GM18867 (cell line): ENCODE measurements around the gene RAX.
"Not testable (repeated sequence)": the region's sequence is repeated elsewhere in the genome, so short reads cannot be mapped to it uniquely, and the experiment has no call there.

ENCODE experiments used
- ATAC-seq: cut with Tn5 transposase; IDR thresholded peaks from one replicate; pipeline ENCODE4 v1.9.1; 2021; ENCODE audit warnings: mild to moderate bottlenecking, moderate library complexity; ENCODE audit not compliant: unreplicated experiment

Gene RAX

DNA sequence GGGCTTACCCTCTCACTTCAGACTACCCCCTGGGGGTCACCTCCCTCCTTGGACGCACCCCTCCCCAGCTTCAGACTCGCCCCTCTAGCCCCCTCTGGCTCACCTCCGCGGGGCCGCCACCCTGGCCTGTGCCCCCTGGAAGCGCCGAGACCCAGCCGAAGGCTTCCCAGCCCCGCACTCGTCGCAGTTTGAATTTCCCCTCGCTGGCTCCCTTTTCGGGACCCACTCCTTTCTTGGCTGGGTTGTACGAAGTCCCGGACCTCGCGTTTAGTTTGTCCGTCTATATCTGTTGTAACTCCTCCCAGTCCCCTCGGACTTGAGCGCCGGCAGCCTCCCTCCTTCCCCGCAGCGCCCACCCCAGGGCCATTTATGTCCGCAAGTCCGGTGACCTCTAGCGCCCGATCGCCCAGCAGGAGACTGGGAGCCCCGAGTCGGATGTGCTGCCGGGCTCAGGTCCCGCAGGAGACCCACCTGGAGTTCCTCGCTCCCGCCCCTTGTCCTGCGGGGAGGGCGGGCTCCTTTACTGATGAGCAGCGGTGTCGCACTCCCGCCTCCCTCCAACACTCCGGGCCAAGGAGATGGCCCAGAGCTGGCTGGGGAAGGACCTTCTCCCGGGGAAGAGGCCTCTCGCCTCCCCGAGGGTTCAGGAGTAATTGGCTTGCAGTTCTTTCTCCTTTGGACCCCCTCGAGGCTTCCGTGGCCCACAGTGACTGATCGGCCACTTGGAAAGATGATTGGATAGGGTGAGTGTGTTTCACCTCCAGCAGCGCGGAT, 692 bp upstream of the RAX start:
- no peak for ATAC-seq

- no peak for ATAC-seq
These were observed 899 bp downstream of the RAX start for GRCh38 chr18:59272221-59272888.

DNA sequence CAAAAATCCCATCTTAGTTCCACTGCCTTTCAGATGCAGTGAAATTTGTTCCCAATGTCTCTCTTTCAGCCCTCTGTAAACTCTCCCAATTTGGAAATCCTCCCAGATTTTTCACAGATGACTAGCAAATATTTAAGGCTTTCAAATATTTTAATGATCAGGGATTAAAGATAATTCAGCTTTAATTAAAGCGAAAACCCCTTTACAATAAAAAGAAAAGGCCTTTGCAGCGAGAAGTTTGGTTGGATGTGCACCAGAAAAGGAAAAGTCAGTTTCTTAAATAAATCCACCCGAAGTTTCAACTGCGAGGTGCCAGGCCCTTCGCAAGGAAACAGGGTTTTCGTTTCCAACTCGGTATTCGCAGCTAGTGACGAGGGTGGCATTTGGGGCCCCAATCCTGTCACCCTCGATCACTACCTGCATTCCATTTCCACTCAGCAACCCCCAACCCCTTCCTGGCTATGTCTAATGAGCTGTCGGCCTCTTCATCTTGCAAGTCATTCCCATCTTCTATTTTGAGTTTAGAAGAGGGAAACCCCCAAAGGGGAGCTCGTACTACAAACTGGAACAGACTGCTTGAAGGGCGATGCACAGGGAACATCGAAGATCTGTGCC, 1.5 kb downstream of the RAX start:
- ATAC-seq, result no peak

DNA sequence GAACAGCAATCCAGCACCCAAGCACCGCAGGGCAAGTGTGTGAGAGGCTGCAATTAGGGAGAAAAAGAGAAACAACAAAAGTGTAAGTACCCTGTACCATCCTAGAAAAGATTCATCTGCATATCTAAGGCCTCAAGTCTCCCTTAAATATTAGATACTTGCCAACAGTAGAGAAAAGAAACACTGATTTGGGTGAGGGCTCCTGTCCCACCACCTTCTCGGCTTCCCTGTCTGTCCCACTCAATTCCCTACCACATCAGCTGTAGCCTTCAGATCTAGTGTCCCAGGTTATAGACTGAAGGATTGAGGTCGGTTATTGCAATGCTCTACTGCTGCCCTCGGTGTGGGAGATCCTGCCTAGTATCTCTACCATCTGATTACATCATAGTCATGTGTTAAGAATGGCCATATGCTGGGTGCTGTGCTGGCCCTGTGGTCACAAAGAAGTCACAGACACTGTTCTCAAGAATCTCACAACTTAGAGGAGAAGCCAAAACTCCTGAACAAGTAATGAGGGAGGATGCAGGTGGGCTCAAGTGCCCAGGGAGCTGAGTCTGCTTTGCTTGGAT, 2.5 kb downstream of the RAX start:
- ATAC-seq, result no peak

DNA sequence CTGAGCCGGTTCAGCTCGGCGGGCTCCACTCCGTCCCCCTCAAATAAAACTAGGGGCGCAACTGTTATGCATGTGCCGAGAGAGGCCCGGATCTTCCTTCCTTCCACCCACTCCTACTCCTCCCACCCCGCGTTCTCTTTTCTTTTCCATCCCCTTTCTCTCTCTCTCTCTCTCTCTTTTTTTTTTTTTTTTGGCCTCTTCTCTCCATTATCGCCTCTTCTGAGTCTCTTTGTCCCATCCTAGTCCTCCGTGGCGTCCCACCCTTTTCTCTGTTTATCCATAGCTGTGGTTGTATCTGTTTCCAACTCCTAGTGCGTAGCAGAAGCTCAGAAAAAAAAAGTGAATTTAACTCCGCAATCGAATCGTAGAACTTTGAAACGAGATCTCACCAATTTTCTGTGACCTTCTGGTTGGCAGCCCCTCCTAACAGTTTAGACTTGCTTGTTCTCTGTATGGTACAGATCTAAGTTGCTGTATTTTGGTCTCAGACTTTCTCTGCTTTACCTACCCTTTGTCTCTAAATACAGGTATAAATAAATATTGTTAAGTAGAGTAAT, 3.6 kb downstream of the RAX start:
- no peak for ATAC-seq

DNA sequence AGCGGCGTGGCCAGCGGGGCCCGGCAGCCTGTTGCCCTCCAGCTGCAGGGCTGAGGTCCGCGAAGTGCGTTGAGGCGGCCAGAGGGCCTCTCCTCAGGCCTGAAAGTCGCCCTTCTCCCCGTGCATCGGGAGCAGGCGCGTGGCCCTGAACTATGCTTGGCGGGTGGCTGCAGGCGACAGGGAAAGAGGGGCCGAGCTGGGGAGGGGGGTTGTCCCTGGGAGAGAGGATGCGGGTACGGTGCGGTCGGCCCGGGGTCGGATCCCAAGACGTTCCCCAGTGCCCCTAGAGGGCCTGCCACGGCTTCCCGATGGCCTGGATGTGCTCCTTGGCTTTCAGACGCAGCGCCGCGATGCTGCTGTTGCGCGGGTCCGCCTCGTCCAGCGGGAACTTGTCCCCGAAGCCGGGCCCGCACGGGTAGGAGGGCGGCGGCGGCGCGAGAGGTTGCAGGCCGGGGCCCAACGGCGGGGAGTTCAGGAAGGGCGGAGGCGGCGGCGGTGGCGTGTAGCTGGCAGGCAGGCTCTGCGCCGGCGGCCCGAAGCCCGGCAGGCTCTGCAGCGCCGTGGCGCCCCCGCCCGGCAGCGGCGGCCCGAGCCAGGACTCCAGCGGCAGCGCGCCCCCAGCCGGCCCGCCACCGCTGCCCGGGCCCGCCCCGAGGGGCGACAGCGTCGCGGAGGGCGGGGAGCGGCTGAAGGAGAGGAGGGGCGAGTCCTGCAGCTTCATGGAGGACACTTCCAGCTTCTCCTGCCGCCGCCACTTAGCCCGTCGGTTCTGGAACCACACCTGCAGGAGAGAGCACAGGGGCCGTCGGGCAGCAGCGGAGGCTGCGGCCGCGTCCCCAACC, 4.3 kb downstream of the RAX start:
- ATAC-seq, result no peak

DNA sequence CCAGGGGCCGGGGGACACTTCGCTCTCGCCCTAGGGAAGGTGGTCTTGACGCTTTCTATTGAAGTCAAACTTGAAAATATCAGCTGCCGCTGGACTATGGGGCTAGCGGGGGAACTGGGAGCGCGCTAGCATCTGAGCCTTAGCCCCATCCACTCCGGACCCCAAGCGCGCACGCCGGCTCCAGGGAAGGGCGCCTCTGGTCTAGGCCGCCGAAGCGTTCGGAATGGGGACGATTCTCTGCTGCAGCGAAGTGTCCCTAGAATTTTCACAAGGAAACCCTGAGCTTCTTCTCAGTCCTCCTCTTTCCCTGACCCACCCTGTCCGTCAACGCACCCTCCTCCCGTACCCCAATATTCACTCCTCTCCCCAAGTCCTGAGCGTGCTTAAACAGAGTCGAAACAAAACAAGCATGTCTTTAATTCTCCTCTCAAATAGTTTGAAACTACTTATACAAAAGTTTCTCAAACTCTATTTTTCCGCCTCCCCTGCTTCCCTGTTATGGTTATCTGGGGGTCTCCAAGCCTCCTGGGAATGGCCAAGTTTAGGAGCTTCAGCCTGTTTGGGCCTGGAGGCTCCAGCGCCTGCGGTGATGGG, 5.0 kb downstream of the RAX start:
- no peak for ATAC-seq

- ATAC-seq, result no peak
These were observed 5.6 kb downstream of the RAX start for GRCh38 chr18:59267503-59268126.

DNA sequence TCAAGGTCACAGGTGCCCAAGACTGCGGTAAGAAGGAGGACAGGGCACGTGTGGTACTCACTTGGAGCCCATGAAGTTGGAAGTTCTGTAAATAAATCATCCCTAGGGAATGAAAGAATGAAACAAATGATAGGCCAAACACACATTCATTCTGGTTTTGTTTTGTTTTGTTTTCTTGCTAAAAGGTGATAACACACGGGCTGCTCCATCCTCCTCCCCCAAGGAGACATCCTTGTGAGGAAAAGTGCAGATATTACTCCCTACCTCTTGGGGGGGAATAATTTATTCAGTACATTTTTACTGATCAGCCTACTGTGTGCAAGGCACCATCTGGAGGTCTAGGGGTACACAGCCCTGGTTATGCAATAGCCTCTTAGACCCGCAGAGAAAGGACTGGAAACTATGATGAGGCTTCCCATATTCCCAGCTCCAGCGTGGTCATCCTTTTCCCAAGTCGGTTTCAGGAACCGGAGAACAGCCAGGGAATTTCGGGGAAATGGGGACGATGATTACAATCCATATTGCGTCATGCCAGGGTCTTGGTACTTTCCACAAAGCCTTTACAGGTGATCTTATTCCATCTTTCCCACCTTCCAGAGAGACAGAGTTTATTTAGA, 6.3 kb downstream of the RAX start:
- ATAC-seq, result no peak

DNA sequence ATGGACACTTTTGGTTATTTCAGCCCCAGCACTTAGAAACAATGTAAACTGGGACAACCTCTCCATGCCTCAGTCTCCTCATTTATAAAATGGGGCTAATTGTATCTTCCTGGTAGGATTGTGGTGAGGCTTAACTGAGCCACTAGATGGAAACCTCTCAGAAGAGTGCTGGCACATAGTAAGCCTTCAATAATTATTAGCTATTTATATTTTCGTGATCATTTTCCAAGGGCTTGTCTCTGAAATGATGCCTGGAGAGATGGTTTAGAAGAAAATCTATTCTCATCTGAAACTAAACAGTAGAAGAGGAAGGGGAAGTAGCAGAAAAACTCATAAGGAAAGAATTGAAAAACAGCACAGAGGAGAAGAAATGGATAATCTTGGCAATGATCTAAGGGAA, 6.8 kb downstream of the RAX start:
- ATAC-seq, result no peak

DNA sequence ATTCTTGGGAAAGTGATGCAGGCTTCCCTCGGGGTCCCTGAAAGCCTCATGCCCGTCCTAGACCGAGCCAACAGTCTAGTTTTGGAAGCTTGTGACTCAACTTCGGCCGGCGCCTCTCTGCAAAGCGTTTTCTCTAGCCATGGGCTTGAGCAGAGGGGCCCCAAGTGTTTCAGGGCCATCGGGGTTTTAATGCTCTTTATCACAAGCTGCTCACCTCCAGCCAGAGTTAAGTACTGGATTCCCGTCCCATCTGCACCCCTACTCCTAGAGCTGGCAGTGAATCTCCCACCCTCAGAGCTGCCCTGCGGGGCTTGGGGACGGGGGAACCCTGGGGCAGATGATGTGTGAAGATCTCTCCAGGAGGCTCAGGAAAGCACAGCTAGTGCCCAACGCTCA, 7.3 kb downstream of the RAX start:
- ATAC-seq, result no peak

DNA sequence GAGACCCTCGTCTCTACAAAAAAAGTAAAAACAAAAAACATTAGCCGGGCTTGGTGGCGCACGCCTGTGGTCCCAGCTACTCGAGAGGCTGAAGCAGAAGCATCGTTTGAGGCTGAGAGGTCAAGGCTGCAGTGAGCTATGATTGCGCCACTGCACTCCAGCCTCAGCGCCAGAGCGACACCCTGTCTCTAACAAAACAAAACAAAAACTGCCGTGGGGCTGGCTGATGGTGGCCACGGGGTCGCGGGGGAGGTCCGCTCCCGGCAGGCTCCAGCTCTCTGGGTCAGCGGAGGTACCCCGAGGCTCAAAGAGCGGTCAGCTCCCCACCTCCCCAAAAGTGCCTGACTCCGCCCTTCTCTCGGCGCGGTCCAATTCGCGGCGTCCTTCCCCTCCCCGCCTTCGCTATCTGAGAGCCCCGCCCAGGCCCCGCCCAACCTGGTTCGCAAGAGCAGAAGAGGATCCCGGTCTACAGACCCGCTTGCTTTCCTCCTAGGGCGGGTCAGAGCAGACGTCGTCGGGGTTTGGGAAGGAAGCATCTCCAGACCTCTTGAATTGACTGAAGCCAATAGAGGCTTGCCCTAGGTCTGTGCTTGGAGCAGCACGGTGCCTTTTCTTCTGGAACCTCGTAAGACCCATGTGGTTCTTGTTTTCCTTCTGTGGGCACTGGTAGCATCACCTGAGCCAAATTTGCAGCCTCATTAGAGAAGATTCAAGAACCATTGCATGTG, 7.8 kb downstream of the RAX start:
- peak; percentile 55 for ATAC-seq

DNA sequence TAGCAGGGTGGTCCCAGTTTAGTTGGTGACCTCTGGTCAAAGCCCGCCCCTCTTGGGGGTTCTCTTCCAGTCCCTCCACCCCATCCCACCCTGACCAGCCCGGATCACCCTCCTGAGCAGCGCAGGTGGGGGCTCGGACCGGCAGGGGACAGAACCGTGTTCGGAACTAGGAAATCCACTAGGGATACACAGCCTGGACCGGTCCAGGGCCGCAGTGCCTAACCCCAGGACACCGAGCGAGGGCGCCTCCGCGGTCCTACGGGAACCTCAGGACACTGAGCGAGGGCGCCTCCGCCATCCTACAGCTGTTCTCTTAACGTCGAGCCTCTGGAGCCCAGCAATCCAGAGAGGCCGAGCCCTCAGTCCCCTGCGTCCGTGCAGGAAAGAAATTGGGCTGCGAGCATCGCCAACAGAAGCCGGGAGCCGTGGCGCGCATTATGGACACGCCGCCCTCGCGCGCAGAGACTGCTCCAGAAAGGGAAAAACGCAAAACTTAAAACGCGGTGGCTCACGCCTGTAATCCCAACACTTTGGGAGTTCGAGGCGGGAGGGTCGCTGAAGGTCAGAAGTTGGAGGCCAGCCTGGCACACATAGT, 8.5 kb downstream of the RAX start:
- no peak for ATAC-seq

GRCh38 chr18:59264121-59264571, 9.1 kb downstream of the RAX start:
- no peak for ATAC-seq

- ATAC-seq, result no peak
These were observed 9.6 kb downstream of the RAX start for GRCh38 chr18:59263661-59264060.

- not testable (repeated sequence) for ATAC-seq
These were observed 11.0 kb downstream of the RAX start for GRCh38 chr18:59262243-59262642.

GRCh38 chr18:59261842-59262241, 11.4 kb downstream of the RAX start:
- ATAC-seq, result not testable (repeated sequence)

- not testable (repeated sequence) for ATAC-seq
These were observed 17.8 kb downstream of the RAX start for GRCh38 chr18:59255491-59255890.
